SK-N-SH (cell line): Measurements from ENCODE around the gene ITGA2B.
"Not testable (repeated sequence)": the region's sequence is repeated elsewhere in the genome, so short reads cannot be mapped to it uniquely, and the experiment has no call there.

Experiments
- GABPA ChIP-seq: IDR thresholded peaks from 2 replicates; pipeline ENCODE4 v1.4.0; 2012; ENCODE audit warnings: low read depth, mild to moderate bottlenecking
- NFIC ChIP-seq: IDR thresholded peaks from 2 replicates; pipeline ENCODE4 v1.4.0; 2012; ENCODE audit warnings: borderline replicate concordance
- POLR2AphosphoS5 ChIP-seq: IDR thresholded peaks from 2 replicates; pipeline ENCODE4 v1.6.1; 2012; ENCODE audit warnings: low read depth, low read length
- YY1 ChIP-seq: IDR thresholded peaks from 2 replicates; pipeline ENCODE4 v1.4.0; 2012; ENCODE audit warnings: low read depth, mild to moderate bottlenecking
- TF ChIP-seq, protein P1 (sequence below): fragments of 200-600 bp; sonication (generic); IDR thresholded peaks from 2 replicates; pipeline ENCODE4 v1.6.1; 2017; ENCODE audit warnings: antibody characterized with exemption, mild to moderate bottlenecking, moderate library complexity

DNA sequence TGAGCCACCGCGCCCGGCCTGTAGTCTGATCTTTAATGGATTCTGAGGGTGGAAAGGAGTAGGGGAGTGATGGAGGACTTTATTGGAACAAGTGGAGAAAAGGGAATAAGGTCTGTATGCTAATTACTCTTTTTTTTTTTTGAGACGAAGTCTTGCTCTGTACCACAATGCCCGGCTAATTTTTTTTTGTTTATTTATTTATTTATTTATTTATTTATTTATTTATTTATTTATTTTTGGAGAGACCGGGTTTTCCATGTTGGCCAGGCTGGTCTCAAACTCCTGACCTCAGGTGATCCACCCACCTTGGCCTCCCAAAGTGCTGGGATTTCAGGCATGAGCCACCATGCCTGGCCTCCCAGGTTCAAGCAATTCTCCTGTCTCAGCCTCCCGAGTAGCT, 59.9 kb downstream of the ITGA2B start:
- not testable (repeated sequence) for TF ChIP-seq YY1, NFIC, GABPA, POLR2AphosphoS5
- TF ChIP-seq, protein P1, sequence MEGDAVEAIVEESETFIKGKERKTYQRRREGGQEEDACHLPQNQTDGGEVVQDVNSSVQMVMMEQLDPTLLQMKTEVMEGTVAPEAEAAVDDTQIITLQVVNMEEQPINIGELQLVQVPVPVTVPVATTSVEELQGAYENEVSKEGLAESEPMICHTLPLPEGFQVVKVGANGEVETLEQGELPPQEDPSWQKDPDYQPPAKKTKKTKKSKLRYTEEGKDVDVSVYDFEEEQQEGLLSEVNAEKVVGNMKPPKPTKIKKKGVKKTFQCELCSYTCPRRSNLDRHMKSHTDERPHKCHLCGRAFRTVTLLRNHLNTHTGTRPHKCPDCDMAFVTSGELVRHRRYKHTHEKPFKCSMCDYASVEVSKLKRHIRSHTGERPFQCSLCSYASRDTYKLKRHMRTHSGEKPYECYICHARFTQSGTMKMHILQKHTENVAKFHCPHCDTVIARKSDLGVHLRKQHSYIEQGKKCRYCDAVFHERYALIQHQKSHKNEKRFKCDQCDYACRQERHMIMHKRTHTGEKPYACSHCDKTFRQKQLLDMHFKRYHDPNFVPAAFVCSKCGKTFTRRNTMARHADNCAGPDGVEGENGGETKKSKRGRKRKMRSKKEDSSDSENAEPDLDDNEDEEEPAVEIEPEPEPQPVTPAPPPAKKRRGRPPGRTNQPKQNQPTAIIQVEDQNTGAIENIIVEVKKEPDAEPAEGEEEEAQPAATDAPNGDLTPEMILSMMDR: not testable (repeated sequence)
